ENCODE results near the gene SPATA6.

DNA sequence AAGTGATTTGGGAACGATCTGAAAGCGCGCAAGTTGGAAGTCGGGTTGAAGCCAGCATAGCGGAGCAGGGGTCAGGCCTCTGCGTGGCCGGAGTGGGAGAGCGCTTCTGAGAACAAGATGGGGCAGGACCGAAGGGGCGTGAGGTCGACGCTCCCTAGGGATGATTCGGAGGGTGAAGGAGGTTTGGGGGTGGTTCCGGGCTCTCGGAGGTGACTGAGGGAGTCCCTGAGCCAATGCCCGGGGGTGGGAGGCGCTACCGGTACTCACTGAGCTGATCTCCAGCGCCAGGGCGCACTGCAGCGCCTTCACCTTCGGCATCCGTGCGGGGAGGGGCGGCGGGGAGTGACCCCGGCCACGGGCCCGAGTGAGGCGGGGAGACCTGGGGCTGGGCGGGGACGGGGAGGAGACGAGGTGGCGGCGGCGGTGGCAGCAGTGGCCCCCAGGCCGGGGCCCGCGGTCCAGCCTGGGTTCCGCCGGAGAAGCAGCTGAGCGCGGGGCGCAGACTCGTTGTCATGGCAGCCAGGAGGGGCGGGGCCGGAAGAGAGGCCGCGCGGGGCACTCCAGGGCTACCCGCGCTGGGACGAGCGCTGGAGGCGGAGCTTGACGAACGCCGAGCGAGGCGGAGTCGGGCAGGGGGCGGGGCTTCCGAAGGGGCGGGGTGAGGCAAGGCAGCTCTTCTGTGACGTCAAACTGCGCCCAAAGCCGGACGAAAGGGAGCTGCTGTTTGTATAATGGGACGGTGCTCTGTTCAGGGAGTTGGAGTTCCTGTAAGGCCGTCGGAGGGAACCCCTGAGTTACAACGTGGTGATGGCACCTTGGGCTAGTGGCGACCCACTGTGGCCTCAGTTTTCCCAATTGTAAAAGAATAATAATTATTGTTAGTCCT lies at the start of gene SPATA6:
- TF ChIP-seq POLR2A (IDR thresholded peaks at IDR 0.05) (peak; percentile 71), CTCF (IDR thresholded peaks at IDR 0.05) (no peak)

Data from testis (tissue), 2 donors.